Ovary (tissue), 3 donors: ENCODE measurements around the gene CDK2AP2.
A peak's percentile ranks its signal among the peaks of the same experiment; 100 is the strongest.

Experiments
- EP300 ChIP-seq: sonication (generic); formaldehyde crosslinking; IDR thresholded peaks from one replicate; pipeline ENCODE4 v1.6.1; 2017; ENCODE audit warnings: antibody characterized with exemption
- POLR2A ChIP-seq: fragments of 450-650 bp; IDR thresholded peaks from one replicate; pipeline ENCODE4 v1.6.1; 2017; ENCODE audit warnings: antibody characterized with exemption, mild to moderate bottlenecking, moderate library complexity
- TF ChIP-seq, protein P1 (sequence below), 3 donors: fragments of 450-650 bp in 2 of 3; fragments of 200-600 bp in 1 of 3; IDR thresholded peaks; one replicate each; pipeline versions ENCODE4 v1.5.1 to v1.8.0; 2016 to 2022; ENCODE audit warnings: antibody characterized with exemption in 3 of 3, mild to moderate bottlenecking in 1 of 3
- donor health status: DM: no; HTN: no; CAD: no.

- no peak for TF ChIP-seq EP300
- TF ChIP-seq, protein P1, sequence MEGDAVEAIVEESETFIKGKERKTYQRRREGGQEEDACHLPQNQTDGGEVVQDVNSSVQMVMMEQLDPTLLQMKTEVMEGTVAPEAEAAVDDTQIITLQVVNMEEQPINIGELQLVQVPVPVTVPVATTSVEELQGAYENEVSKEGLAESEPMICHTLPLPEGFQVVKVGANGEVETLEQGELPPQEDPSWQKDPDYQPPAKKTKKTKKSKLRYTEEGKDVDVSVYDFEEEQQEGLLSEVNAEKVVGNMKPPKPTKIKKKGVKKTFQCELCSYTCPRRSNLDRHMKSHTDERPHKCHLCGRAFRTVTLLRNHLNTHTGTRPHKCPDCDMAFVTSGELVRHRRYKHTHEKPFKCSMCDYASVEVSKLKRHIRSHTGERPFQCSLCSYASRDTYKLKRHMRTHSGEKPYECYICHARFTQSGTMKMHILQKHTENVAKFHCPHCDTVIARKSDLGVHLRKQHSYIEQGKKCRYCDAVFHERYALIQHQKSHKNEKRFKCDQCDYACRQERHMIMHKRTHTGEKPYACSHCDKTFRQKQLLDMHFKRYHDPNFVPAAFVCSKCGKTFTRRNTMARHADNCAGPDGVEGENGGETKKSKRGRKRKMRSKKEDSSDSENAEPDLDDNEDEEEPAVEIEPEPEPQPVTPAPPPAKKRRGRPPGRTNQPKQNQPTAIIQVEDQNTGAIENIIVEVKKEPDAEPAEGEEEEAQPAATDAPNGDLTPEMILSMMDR (IDR thresholded peaks at IDR 0.05): peak; percentile 89 to 92 (median 90)
- TF ChIP-seq POLR2A: no peak
These were observed 2.2 kb downstream of the CDK2AP2 start for GRCh38 chr11:67505605-67506396.
